ENCODE data around the gene ZC3H7A. TPM values are rescaled to one million over a fixed set of nuclear protein-coding genes. Genes with fewer than 3 reads are reported as not detected.
A peak's percentile ranks its signal among the peaks of the same experiment; 100 is the strongest.

ZC3H7A gene
- total and polyA plus RNA-seq, 2 of the 13 experiments (the other 11 are each of a cell fraction or from before 2014, with no cell fraction given): 29.2 to 36.8 TPM

DNA sequence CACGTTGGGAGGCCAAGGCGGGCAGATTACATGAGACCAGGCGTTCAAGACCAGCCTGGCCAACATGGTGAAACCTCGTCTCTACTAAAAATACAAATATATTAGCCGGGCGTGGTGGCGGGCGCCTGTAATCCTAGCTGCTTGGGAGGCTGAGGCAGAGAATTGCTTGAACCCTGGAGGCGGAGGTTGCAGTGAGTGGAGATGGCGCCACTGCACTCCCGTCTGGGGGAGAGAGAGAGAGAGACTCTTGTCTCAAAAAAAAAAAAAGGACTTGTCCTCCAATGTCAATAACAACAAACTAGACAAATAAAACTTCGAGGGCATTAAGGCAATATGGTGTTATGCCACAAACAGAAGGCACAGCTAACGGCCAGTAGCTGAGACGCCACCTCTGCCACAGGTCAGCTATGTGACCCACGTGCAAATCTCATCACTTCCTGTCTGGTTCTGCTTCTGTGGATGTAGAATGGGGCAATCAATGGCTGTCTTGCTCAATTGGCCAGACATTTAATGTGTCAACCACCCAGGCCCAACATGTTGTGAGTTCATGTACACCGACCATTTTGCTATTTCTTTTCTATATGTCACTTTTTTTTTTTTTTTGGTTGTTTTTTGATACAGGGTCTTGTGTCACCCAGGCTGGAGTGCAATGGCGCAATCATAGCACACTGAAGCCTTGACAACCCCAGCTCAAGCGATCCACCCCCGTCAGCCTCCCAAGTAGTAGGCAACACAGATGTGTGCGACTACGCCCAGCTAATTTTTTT, 53.6 kb downstream of the ZC3H7A start (continued):
- TF ChIP-seq HNRNPLL (IDR thresholded peaks at IDR 0.05; ENCODE audit: low read depth, low read length, poor library complexity, severe bottlenecking) (no peak), PAWR (CRISPR knock-in tag; IDR thresholded peaks at IDR 0.05; ENCODE audit: borderline replicate concordance) (0 out of 2 replicates have a peak, but pooled peaks have one; percentile 14), YEATS4 (CRISPR knock-in tag; IDR thresholded peaks at IDR 0.05; ENCODE audit: borderline replicate concordance) (no peak), GABPB1 (CRISPR knock-in tag; IDR thresholded peaks at IDR 0.05) (peak; percentile 91), ZNF460 (CRISPR knock-in tag; IDR thresholded peaks at IDR 0.05; ENCODE audit: borderline replicate concordance) (peak; percentile 97), ZNF446 (CRISPR knock-in tag; IDR thresholded peaks at IDR 0.05) (no peak; the same call in 1 of the 2 replicates), ZNF317 (CRISPR knock-in tag; IDR thresholded peaks at IDR 0.05) (no peak), ZNF816 (CRISPR knock-in tag; IDR thresholded peaks at IDR 0.05; ENCODE audit: borderline replicate concordance) (no peak), ZNF121 (CRISPR knock-in tag; IDR thresholded peaks at IDR 0.05) (peak; percentile 81; the same call in 1 of the 2 replicates), ZNF766 (CRISPR knock-in tag; IDR thresholded peaks at IDR 0.05; ENCODE audit: borderline replicate concordance) (0 out of 2 replicates have a peak, but pooled peaks have one; percentile 36), MIER3 (CRISPR knock-in tag; IDR thresholded peaks at IDR 0.05; ENCODE audit: borderline replicate concordance) (peak; percentile 55; the same call in 1 of the 2 replicates), MED13 (CRISPR knock-in tag; IDR thresholded peaks at IDR 0.05) (0 out of 2 replicates have a peak, but pooled peaks have one; percentile 9), HIVEP1 (CRISPR knock-in tag; IDR thresholded peaks at IDR 0.05) (no peak; the same call in none of the 2 replicates), TP53 (CRISPR knock-in tag; conservative IDR thresholded peaks at IDR 0.05) (no peak; the same call in 1 of the 2 replicates), TGIF2 (CRISPR knock-in tag; IDR thresholded peaks at IDR 0.05) (peak; percentile 88), FOXA3 (CRISPR knock-in tag; IDR thresholded peaks at IDR 0.05) (peak; percentile 84)
- TF ChIP-seq, protein P1, sequence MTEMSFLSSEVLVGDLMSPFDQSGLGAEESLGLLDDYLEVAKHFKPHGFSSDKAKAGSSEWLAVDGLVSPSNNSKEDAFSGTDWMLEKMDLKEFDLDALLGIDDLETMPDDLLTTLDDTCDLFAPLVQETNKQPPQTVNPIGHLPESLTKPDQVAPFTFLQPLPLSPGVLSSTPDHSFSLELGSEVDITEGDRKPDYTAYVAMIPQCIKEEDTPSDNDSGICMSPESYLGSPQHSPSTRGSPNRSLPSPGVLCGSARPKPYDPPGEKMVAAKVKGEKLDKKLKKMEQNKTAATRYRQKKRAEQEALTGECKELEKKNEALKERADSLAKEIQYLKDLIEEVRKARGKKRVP (CRISPR knock-in tag; IDR thresholded peaks at IDR 0.05): peak in 1 of 2 experiments; percentile 89; a peak in 2 of 4 replicates
- TF ChIP-seq, protein P2, sequence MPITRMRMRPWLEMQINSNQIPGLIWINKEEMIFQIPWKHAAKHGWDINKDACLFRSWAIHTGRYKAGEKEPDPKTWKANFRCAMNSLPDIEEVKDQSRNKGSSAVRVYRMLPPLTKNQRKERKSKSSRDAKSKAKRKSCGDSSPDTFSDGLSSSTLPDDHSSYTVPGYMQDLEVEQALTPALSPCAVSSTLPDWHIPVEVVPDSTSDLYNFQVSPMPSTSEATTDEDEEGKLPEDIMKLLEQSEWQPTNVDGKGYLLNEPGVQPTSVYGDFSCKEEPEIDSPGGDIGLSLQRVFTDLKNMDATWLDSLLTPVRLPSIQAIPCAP (CRISPR knock-in tag; IDR thresholded peaks at IDR 0.05; ENCODE audit: low read depth): no peak
- TF ChIP-seq, protein P3, sequence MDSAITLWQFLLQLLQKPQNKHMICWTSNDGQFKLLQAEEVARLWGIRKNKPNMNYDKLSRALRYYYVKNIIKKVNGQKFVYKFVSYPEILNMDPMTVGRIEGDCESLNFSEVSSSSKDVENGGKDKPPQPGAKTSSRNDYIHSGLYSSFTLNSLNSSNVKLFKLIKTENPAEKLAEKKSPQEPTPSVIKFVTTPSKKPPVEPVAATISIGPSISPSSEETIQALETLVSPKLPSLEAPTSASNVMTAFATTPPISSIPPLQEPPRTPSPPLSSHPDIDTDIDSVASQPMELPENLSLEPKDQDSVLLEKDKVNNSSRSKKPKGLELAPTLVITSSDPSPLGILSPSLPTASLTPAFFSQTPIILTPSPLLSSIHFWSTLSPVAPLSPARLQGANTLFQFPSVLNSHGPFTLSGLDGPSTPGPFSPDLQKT (CRISPR knock-in tag; IDR thresholded peaks at IDR 0.05; ENCODE audit: borderline replicate concordance): no peak
- TF ChIP-seq, protein P4, sequence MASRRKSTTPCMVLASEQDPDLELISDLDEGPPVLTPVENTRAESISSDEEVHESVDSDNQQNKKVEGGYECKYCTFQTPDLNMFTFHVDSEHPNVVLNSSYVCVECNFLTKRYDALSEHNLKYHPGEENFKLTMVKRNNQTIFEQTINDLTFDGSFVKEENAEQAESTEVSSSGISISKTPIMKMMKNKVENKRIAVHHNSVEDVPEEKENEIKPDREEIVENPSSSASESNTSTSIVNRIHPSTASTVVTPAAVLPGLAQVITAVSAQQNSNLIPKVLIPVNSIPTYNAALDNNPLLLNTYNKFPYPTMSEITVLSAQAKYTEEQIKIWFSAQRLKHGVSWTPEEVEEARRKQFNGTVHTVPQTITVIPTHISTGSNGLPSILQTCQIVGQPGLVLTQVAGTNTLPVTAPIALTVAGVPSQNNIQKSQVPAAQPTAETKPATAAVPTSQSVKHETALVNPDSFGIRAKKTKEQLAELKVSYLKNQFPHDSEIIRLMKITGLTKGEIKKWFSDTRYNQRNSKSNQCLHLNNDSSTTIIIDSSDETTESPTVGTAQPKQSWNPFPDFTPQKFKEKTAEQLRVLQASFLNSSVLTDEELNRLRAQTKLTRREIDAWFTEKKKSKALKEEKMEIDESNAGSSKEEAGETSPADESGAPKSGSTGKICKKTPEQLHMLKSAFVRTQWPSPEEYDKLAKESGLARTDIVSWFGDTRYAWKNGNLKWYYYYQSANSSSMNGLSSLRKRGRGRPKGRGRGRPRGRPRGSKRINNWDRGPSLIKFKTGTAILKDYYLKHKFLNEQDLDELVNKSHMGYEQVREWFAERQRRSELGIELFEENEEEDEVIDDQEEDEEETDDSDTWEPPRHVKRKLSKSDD (CRISPR knock-in tag; IDR thresholded peaks at IDR 0.05; ENCODE audit: low read depth): peak; percentile 37; the same call in 1 of the 2 replicates
- TF ChIP-seq, protein P5, sequence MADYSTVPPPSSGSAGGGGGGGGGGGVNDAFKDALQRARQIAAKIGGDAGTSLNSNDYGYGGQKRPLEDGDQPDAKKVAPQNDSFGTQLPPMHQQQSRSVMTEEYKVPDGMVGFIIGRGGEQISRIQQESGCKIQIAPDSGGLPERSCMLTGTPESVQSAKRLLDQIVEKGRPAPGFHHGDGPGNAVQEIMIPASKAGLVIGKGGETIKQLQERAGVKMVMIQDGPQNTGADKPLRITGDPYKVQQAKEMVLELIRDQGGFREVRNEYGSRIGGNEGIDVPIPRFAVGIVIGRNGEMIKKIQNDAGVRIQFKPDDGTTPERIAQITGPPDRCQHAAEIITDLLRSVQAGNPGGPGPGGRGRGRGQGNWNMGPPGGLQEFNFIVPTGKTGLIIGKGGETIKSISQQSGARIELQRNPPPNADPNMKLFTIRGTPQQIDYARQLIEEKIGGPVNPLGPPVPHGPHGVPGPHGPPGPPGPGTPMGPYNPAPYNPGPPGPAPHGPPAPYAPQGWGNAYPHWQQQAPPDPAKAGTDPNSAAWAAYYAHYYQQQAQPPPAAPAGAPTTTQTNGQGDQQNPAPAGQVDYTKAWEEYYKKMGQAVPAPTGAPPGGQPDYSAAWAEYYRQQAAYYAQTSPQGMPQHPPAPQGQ (CRISPR knock-in tag; IDR thresholded peaks at IDR 0.05; ENCODE audit: borderline replicate concordance): peak; percentile 58; the same call in 1 of the 2 replicates

Measured in HepG2 (cell line).